Body of pancreas (tissue), 4 donors: Measurements from ENCODE around the gene IGSF23. TPM values are rescaled to one million over a fixed set of nuclear protein-coding genes. Genes with fewer than 3 reads are reported as not detected.
A peak's percentile ranks its signal among the peaks of the same experiment; 100 is the strongest.

Experiments used
- ATAC-seq: fragments of 150-250 bp; one replicate; pipeline ENCODE4 v1.9.1; 2016
- DNase-seq, 4 donors: peaks; one replicate each; pipeline ENCODE4 v3.0.0-alpha.2; 2019
- H3K27ac ChIP-seq, 4 donors: fragments of 200-600 bp; sonication (generic); 1 replicate in 3 of 4; 2 replicates in 1 of 4; pipeline versions ENCODE4 v1.5.1 to v1.6.1; 2016 to 2019; ENCODE audit warnings: mild to moderate bottlenecking in 1 of 4, mixed read lengths in 1 of 4, moderate library complexity in 1 of 4
- H3K27me3 ChIP-seq, 2 donors: fragments of 200-600 bp; sonication (generic); one replicate each; pipeline ENCODE4 v1.6.0; 2016; ENCODE audit warnings: mild to moderate bottlenecking in 1 of 2
- H3K36me3 ChIP-seq, 2 donors: fragments of 200-600 bp; sonication (generic); replicated peaks in 1 of 2; 2 replicates each; pipeline ENCODE4 v1.5.1; 2016; ENCODE audit warnings: low read depth in 2 of 2; ENCODE audit not compliant: insufficient read depth in 1 of 2
- H3K4me1 ChIP-seq: fragments of 200-600 bp; sonication (generic); one replicate; pipeline ENCODE4 v1.6.0; 2016
- H3K4me3 ChIP-seq, 2 donors: fragments of 200-600 bp; sonication (generic); 1 replicate in 1 of 2; 2 replicates in 1 of 2; pipeline ENCODE4 v1.5.1; 2016 to 2019
- H3K9me3 ChIP-seq, 3 donors: fragments of 200-600 bp; sonication (generic); 1 replicate in 2 of 3; 2 replicates in 1 of 3; pipeline ENCODE4 v1.5.1; 2016
- CTCF ChIP-seq, 7 experiments: fragments of 450-650 bp in 4 of 7; fragments of 200-600 bp in 3 of 7; sonication (generic) in 3 of 7; IDR thresholded peaks; one replicate each; pipeline ENCODE4 v1.5.1; 2016 to 2019; ENCODE audit warnings: antibody characterized with exemption in 7 of 7
- POLR2A ChIP-seq, 3 donors: fragments of 450-650 bp; IDR thresholded peaks; one replicate each; pipeline ENCODE4 v1.6.1; 2016; ENCODE audit warnings: antibody characterized with exemption in 3 of 3, mild to moderate bottlenecking in 2 of 3
- WGBS, 2 donors: methylation state at CpG; one replicate each; pipeline ENCODE4 v1.1.5; 2017; 5-methylcytosine and 5-hydroxymethylcytosine counted together
- intact Hi-C: fragments of 100-400 bp; cut with DNase I; formaldehyde crosslinking; loops from one replicate; pipeline ENCODE4 v1.15.1; 2023
- total RNA-seq, 2 donors: library from RNA; depleted of rRNA; stranded (reverse); fragments of >200 nt; gene quantifications; one replicate each; pipeline ENCODE4 v1.1.0, GENCODE V29; 2016

Gene IGSF23
- total RNA-seq, 2 donors from 2014 or later: 3.1 TPM; not detected in 1

- H3K9me3 ChIP-seq: no peaks in the 10 kb centered on the region
- H3K4me3 ChIP-seq: no peak overlapping the region
- ATAC-seq (peak; percentile 80), DNase-seq (peak; percentile 74 to 85 (median 79))
- H3K36me3 ChIP-seq: no peaks in the 10 kb centered on the region
- TF ChIP-seq CTCF (IDR thresholded peaks at IDR 0.05): peak; percentile 53 to 83 (median 76)
- TF ChIP-seq POLR2A (IDR thresholded peaks at IDR 0.05): no peak
- WGBS, 2 donors: 26 to 37% methylated on average over 13 of the region's 13 CpGs
- intact Hi-C loops: loop anchor here (5.0 kb wide), 1 partner anchor 86 kb away; no protein-coding TSS in a partner anchor
- H3K4me1 ChIP-seq: no peaks in the 10 kb centered on the region
- no peak overlapping the region for H3K27ac ChIP-seq
- H3K27me3 ChIP-seq: peaks cover 0 to 4% of the 10 kb centered on the region in 2 donors
These were observed 42.2 kb upstream of the IGSF23 start for GRCh38 chr19:44570984-44571684.

DNA sequence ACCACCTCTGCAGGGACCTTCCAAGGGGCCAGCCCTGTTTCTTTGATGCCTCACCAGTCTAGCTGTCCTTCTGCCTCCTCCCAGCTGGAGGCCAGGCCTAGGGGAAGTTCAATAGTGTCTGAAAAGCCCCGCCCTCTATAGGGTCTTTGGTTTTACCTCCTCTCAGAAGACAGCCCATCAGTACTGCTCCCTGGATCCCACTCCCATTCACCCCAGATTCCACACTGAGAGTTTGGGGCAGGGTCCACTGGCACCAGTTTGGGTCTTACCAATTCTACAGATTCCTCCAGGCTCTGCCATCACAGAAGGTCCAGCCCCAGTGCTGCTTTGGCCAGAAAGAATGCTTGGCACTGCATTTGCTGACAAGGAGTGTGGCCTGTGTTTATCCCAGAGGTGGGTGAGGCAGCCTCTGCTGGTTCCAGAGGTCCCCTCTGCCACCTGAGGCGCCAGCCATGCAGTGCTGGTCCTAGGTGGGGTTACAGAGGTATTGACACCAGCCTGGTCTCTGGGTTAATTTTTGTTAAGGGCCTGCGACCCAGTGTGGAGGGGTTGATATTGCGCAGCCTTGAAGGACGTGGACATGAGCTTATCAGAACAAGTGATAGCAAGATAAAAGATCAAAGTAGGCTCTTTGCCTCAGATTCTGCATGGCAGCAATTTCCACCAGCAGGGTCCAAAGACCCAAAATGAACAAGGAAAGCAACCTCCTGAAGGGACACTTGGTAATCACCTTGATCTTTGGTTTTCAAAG, 41.4 kb upstream of the IGSF23 start:
- TF ChIP-seq CTCF (IDR thresholded peaks at IDR 0.05): no peak
- no peak for TF ChIP-seq POLR2A (IDR thresholded peaks at IDR 0.05)
- 74 to 78% methylated on average over 4 to 5 of the region's 5 CpGs for WGBS, 2 donors
- Histone ChIP-seq H3K4me3 (no peak overlapping the region), H3K27ac (no peak overlapping the region), H3K9me3 (no peaks in the 10 kb centered on the region), H3K27me3 (no peaks in the 10 kb centered on the region), H3K36me3 (no peaks in the 10 kb centered on the region), H3K4me1 (no peaks in the 10 kb centered on the region)
- intact Hi-C loops: loop anchor here (5.0 kb wide), 1 partner anchor 85 kb away; no protein-coding TSS in a partner anchor
- DNase-seq (no peak), ATAC-seq (no peak)

DNA sequence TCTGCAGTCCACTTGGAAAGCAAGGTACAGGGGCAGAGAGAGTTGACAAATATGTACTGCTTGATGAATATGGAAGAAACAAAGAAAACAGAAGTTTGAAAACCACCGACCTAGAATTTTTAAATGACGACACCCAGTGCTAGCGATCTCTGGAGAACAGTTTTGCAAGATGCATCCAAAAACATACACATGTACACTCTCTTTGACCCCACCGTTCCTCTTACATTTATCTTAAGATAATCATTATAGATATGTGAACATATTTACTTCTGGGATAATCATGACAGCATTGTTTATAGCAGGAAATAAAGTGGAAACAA, 40.8 kb upstream of the IGSF23 start:
- H3K27ac ChIP-seq: no peak overlapping the region
- intact Hi-C loops: loop anchor here (5.0 kb wide), 1 partner anchor 85 kb away; no protein-coding TSS in a partner anchor
- no peak overlapping the region for H3K4me3 ChIP-seq
- WGBS, 2 donors: 43 to 59% methylated on average over 4 of the region's 4 CpGs
- no peak for TF ChIP-seq CTCF (IDR thresholded peaks at IDR 0.05)
- no peak for TF ChIP-seq POLR2A (IDR thresholded peaks at IDR 0.05)
- no peaks in the 10 kb centered on the region for H3K36me3 ChIP-seq
- ATAC-seq: no peak
- H3K9me3 ChIP-seq: no peaks in the 10 kb centered on the region
- H3K4me1 ChIP-seq: no peaks in the 10 kb centered on the region
- no peak for DNase-seq
- H3K27me3 ChIP-seq: no peaks in the 10 kb centered on the region

- intact Hi-C loops: loop anchor here (5.0 kb wide), 1 partner anchor 84 kb away; no protein-coding TSS in a partner anchor
- H3K4me1 ChIP-seq: no peaks in the 10 kb centered on the region
- H3K4me3 ChIP-seq: no peak overlapping the region
- no peak overlapping the region for H3K27ac ChIP-seq
- TF ChIP-seq POLR2A (IDR thresholded peaks at IDR 0.05) (no peak), CTCF (IDR thresholded peaks at IDR 0.05) (no peak)
- H3K36me3 ChIP-seq: no peaks in the 10 kb centered on the region
- H3K27me3 ChIP-seq: no peaks in the 10 kb centered on the region
- ATAC-seq (no peak), DNase-seq (no peak)
- H3K9me3 ChIP-seq: no peaks in the 10 kb centered on the region
- 75 to 80% methylated on average over 4 of the region's 4 CpGs for WGBS, 2 donors
These were observed 40.2 kb upstream of the IGSF23 start for GRCh38 chr19:44573183-44573582.
